Sigmoid colon (tissue), 4 donors: ENCODE data around the gene ATP4B.

ENCODE experiments used
- EP300 ChIP-seq, 4 donors: sonication (generic); formaldehyde crosslinking; IDR thresholded peaks; one replicate each; pipeline ENCODE4 v1.6.1; 2017; ENCODE audit warnings: antibody characterized with exemption in 4 of 4
- POLR2AphosphoS5 ChIP-seq, 4 donors: sonication (generic); formaldehyde crosslinking; IDR thresholded peaks; one replicate each; pipeline ENCODE4 v1.6.1; 2017; ENCODE audit warnings: antibody characterized with exemption in 4 of 4
- TF ChIP-seq, protein P1 (sequence below), 4 experiments: fragments of 450-650 bp in 3 of 4; fragments of 200-600 bp in 1 of 4; IDR thresholded peaks; one replicate each; pipeline ENCODE4 v1.5.1; 2016 to 2019; ENCODE audit warnings: antibody characterized with exemption in 4 of 4, mild to moderate bottlenecking in 3 of 4, moderate library complexity in 2 of 4

DNA sequence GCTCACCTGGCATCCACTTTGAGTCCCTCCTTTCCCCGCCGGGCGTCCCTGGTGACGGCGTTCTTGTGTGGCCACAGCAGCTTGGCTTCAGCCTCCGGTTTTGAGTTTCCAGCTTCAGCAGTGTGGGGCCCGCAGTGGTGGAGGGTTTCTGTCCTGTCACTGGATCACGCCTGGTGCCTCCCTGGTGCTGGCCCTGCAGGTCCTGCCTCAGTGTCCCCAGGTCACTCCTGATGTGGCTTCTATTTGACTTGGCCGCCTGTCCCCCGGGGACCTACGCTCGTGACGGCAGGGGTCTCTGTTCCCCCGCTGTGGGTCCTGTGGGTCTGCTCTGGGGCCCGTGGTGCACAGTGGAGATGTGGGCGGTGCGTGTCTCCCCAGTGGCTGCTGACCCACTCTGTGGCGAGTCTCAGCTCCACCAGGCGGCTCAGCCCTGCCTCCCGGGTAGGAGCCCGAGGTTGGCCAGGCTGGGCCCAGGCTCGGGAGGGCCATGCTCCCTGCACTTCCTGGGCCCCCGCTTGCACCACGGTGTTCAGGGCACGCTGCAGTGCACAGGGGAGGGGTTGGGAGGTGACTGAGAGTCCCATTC, 1.9 kb downstream of the ATP4B start:
- TF ChIP-seq, protein P1, sequence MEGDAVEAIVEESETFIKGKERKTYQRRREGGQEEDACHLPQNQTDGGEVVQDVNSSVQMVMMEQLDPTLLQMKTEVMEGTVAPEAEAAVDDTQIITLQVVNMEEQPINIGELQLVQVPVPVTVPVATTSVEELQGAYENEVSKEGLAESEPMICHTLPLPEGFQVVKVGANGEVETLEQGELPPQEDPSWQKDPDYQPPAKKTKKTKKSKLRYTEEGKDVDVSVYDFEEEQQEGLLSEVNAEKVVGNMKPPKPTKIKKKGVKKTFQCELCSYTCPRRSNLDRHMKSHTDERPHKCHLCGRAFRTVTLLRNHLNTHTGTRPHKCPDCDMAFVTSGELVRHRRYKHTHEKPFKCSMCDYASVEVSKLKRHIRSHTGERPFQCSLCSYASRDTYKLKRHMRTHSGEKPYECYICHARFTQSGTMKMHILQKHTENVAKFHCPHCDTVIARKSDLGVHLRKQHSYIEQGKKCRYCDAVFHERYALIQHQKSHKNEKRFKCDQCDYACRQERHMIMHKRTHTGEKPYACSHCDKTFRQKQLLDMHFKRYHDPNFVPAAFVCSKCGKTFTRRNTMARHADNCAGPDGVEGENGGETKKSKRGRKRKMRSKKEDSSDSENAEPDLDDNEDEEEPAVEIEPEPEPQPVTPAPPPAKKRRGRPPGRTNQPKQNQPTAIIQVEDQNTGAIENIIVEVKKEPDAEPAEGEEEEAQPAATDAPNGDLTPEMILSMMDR (IDR thresholded peaks at IDR 0.05) = no peak
- TF ChIP-seq EP300 (IDR thresholded peaks at IDR 0.05) (no peak), POLR2AphosphoS5 (IDR thresholded peaks at IDR 0.05) (no peak)
